Measurements from ENCODE around the gene BMP8A.

GRCh38 chr1:39566441-39567137, 75.2 kb downstream of the BMP8A start:
- TF ChIP-seq ZNF274 (IDR thresholded peaks at IDR 0.05; ENCODE audit: low read depth, low read length) (no peak), YY1 (IDR thresholded peaks at IDR 0.05; ENCODE audit: insufficient read depth, insufficient read length) (no peak)
